ENCODE measurements around the gene ADIPOR2. TPM values are rescaled to one million over a fixed set of nuclear protein-coding genes. Genes with fewer than 3 reads are reported as not detected.
"Not testable (repeated sequence)": the region's sequence is repeated elsewhere in the genome, so short reads cannot be mapped to it uniquely, and the experiment has no call there.

The ADIPOR2 gene
- total RNA-seq, 1 donor from 2014 or later, result 31.0 TPM

GRCh38 chr12:1703771-1704722 is 13.2 kb downstream of the ADIPOR2 start:
- no peak for DNase-seq (ENCODE audit: low read depth in 2 of 2)

GRCh38 chr12:1705774-1706631 is 15.1 kb downstream of the ADIPOR2 start:
- DNase-seq (ENCODE audit: low read depth in 2 of 2), result no peak

GRCh38 chr12:1706632-1706980 is 15.7 kb downstream of the ADIPOR2 start:
- no peak for DNase-seq (ENCODE audit: low read depth in 2 of 2)

GRCh38 chr12:1707051-1707450 is 16.2 kb downstream of the ADIPOR2 start:
- no peak for DNase-seq (ENCODE audit: low read depth in 2 of 2)

GRCh38 chr12:1709968-1710367 is 19.1 kb downstream of the ADIPOR2 start:
- not testable (repeated sequence) for DNase-seq (ENCODE audit: low read depth in 2 of 2)

- DNase-seq (ENCODE audit: low read depth in 2 of 2), result not testable (repeated sequence)
Measured at GRCh38 chr12:1710870-1711269, 20.0 kb downstream of the ADIPOR2 start.

- not testable (repeated sequence) for DNase-seq (ENCODE audit: low read depth in 2 of 2)
Measured at GRCh38 chr12:1711536-1712211, 20.8 kb downstream of the ADIPOR2 start.

- DNase-seq (ENCODE audit: low read depth in 2 of 2), result not testable (repeated sequence)
Measured at GRCh38 chr12:1712305-1712704, 21.4 kb downstream of the ADIPOR2 start.

- DNase-seq (ENCODE audit: low read depth in 2 of 2), result not testable (repeated sequence)
Measured at GRCh38 chr12:1712852-1713251, 22.0 kb downstream of the ADIPOR2 start.

GRCh38 chr12:1713783-1714348 is 23.0 kb downstream of the ADIPOR2 start:
- not testable (repeated sequence) for DNase-seq (ENCODE audit: low read depth in 2 of 2)

GRCh38 chr12:1715459-1715858 is 24.6 kb downstream of the ADIPOR2 start:
- DNase-seq (ENCODE audit: low read depth in 2 of 2), result not testable (repeated sequence)

- peak in 1 of 2 donors; percentile 16 for DNase-seq (ENCODE audit: low read depth in 2 of 2)
Measured at GRCh38 chr12:1716215-1716862, 25.5 kb downstream of the ADIPOR2 start.

GRCh38 chr12:1716911-1717310 is 26.0 kb downstream of the ADIPOR2 start:
- peak in 1 of 2 donors; percentile 15 for DNase-seq (ENCODE audit: low read depth in 2 of 2)

- DNase-seq (ENCODE audit: low read depth in 2 of 2), result no peak
Measured at GRCh38 chr12:1719139-1719538, 28.3 kb downstream of the ADIPOR2 start.

GRCh38 chr12:1720494-1720893 is 29.6 kb downstream of the ADIPOR2 start:
- DNase-seq (ENCODE audit: low read depth in 2 of 2), result no peak

GRCh38 chr12:1723721-1724120 is 32.9 kb downstream of the ADIPOR2 start:
- no peak for DNase-seq (ENCODE audit: low read depth in 2 of 2)

GRCh38 chr12:1724250-1724649 is 33.4 kb downstream of the ADIPOR2 start:
- no peak for DNase-seq (ENCODE audit: low read depth in 2 of 2)

GRCh38 chr12:1726753-1727152 is 35.9 kb downstream of the ADIPOR2 start:
- no peak for DNase-seq (ENCODE audit: low read depth in 2 of 2)

- no peak for DNase-seq (ENCODE audit: low read depth in 2 of 2)
Measured at GRCh38 chr12:1728824-1729223, 38.0 kb downstream of the ADIPOR2 start.

- DNase-seq (ENCODE audit: low read depth in 2 of 2), result no peak
Measured at GRCh38 chr12:1731019-1731687, 40.3 kb downstream of the ADIPOR2 start.

Measured in lung microvascular endothelial cell (primary cell).